Body of pancreas (tissue), 4 donors: Measurements from ENCODE around the gene MST1.

Experiments
- POLR2A ChIP-seq, 3 donors: fragments of 450-650 bp; IDR thresholded peaks; one replicate each; pipeline ENCODE4 v1.6.1; 2016; ENCODE audit warnings: antibody characterized with exemption in 3 of 3, mild to moderate bottlenecking in 2 of 3
- TF ChIP-seq, protein P1 (sequence below), 7 experiments: fragments of 450-650 bp in 4 of 7; fragments of 200-600 bp in 3 of 7; sonication (generic) in 3 of 7; IDR thresholded peaks; one replicate each; pipeline ENCODE4 v1.5.1; 2016 to 2019; ENCODE audit warnings: antibody characterized with exemption in 7 of 7

DNA sequence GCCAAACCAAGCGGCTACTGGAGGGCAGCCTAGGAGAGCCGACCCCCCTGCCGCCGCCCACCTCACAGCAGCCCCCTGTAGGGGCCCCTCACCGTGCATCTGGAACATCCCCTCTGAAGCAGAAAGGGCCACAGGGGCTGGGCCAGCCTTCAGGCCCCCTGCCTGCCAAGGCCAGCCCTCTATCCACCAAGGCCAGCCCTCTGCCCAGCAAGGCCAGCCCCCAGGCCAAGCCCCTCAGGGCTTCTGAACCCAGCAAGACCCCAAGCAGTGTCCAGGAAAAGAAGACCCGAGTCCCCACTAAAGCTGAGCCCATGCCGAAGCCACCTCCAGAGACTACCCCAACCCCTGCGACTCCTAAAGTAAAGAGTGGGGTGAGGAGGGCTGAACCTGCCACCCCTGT lies 38.6 kb downstream of the MST1 start:
- no peak for TF ChIP-seq POLR2A (IDR thresholded peaks at IDR 0.05)
- TF ChIP-seq, protein P1, sequence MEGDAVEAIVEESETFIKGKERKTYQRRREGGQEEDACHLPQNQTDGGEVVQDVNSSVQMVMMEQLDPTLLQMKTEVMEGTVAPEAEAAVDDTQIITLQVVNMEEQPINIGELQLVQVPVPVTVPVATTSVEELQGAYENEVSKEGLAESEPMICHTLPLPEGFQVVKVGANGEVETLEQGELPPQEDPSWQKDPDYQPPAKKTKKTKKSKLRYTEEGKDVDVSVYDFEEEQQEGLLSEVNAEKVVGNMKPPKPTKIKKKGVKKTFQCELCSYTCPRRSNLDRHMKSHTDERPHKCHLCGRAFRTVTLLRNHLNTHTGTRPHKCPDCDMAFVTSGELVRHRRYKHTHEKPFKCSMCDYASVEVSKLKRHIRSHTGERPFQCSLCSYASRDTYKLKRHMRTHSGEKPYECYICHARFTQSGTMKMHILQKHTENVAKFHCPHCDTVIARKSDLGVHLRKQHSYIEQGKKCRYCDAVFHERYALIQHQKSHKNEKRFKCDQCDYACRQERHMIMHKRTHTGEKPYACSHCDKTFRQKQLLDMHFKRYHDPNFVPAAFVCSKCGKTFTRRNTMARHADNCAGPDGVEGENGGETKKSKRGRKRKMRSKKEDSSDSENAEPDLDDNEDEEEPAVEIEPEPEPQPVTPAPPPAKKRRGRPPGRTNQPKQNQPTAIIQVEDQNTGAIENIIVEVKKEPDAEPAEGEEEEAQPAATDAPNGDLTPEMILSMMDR (IDR thresholded peaks at IDR 0.05): no peak
